Sigmoid colon (tissue), 7 donors: Measurements from ENCODE around the gene PLCH2. TPM values are rescaled to one million over a fixed set of nuclear protein-coding genes. Genes with fewer than 3 reads are reported as not detected.

Source experiments
- DNase-seq: peaks from one replicate; pipeline ENCODE4 v3.0.0-alpha.2; 2019
- H3K27ac ChIP-seq, 4 donors: fragments of 200-600 bp; sonication (generic); one replicate each; pipeline ENCODE4 v1.5.1; 2016 to 2019; ENCODE audit warnings: mild to moderate bottlenecking in 1 of 4
- H3K27me3 ChIP-seq, 3 donors: fragments of 200-600 bp; sonication (generic); one replicate each; pipeline ENCODE4 v1.5.1; 2019; ENCODE audit warnings: mild to moderate bottlenecking in 1 of 3
- H3K36me3 ChIP-seq, 4 donors: fragments of 200-600 bp; sonication (generic); one replicate each; pipeline ENCODE4 v1.5.1; 2016 to 2019
- H3K4me1 ChIP-seq, 4 donors: fragments of 200-600 bp; sonication (generic); one replicate each; pipeline ENCODE4 v1.5.1; 2017 to 2019
- H3K4me3 ChIP-seq, 4 donors: fragments of 200-600 bp; sonication (generic); one replicate each; pipeline ENCODE4 v1.5.1; 2017 to 2019; ENCODE audit warnings: mild to moderate bottlenecking in 2 of 4, moderate library complexity in 1 of 4
- H3K9me3 ChIP-seq, 4 donors: fragments of 200-600 bp in 3 of 4; sonication (generic) in 3 of 4; one replicate each; pipeline versions ENCODE4 v1.5.1 to v1.6.1; 2013 to 2019
- CTCF ChIP-seq, 4 experiments: fragments of 450-650 bp in 3 of 4; fragments of 200-600 bp in 1 of 4; IDR thresholded peaks; one replicate each; pipeline ENCODE4 v1.5.1; 2016 to 2019; ENCODE audit warnings: antibody characterized with exemption in 4 of 4, mild to moderate bottlenecking in 3 of 4, moderate library complexity in 2 of 4
- EP300 ChIP-seq, 4 donors: sonication (generic); formaldehyde crosslinking; IDR thresholded peaks; one replicate each; pipeline ENCODE4 v1.6.1; 2017; ENCODE audit warnings: antibody characterized with exemption in 4 of 4
- POLR2A ChIP-seq, 2 donors: fragments of 450-650 bp; IDR thresholded peaks; one replicate each; pipeline ENCODE4 v1.6.1; 2016; ENCODE audit warnings: antibody characterized with exemption in 2 of 2, mild to moderate bottlenecking in 2 of 2, moderate library complexity in 2 of 2
- POLR2AphosphoS5 ChIP-seq, 4 donors: sonication (generic); formaldehyde crosslinking; IDR thresholded peaks; one replicate each; pipeline ENCODE4 v1.6.1; 2017; ENCODE audit warnings: antibody characterized with exemption in 4 of 4
- WGBS, 2 donors: extraction: QIAGEN DNeasy Blood & Tissue Kit; methylation state at CpG; one replicate each; pipeline ENCODE4 v1.1.7; 2013; 5-methylcytosine and 5-hydroxymethylcytosine counted together
- intact Hi-C: fragments of 100-400 bp; cut with DNase I; formaldehyde crosslinking; loops from one replicate; pipeline ENCODE4 v1.15.1; 2023
- polyA plus RNA-seq, 3 donors: library from polyadenylated mRNA; stranded (reverse); fragments of 200-250 nt; gene quantifications; one replicate each; pipeline ENCODE4 v1.2.3, GENCODE V29; 2013
- total RNA-seq, 4 donors: library from RNA; depleted of rRNA; stranded (reverse); fragments of >200 nt; gene quantifications; one replicate each; pipeline ENCODE4 v1.1.0, GENCODE V29; 2016
- donor health status: healthy with polysubstance abuse.
- donor health status: Bipolar disorder and iron deficiency.
- donor health status: healthy.

PLCH2 gene
- total and polyA plus RNA-seq, 7 donors, result 0.54 to 3.8 (median 1.1) TPM; not detected in 2

- intact Hi-C loops, result no loop called here
- H3K4me1 ChIP-seq, result no peaks in the 10 kb centered on the region
- DNase-seq, result no peak
- no peaks in the 10 kb centered on the region for H3K9me3 ChIP-seq
- no peaks in the 10 kb centered on the region for H3K36me3 ChIP-seq
- peaks cover 0 to 6% (median 0%) of the 10 kb centered on the region in 3 donors for H3K27me3 ChIP-seq
- no peak overlapping the region for H3K4me3 ChIP-seq
- WGBS, 2 donors, result 80 to 87% methylated on average over 11 of the region's 11 CpGs
- TF ChIP-seq CTCF (IDR thresholded peaks at IDR 0.05) (no peak), POLR2A (IDR thresholded peaks at IDR 0.05) (no peak), POLR2AphosphoS5 (IDR thresholded peaks at IDR 0.05) (no peak), EP300 (IDR thresholded peaks at IDR 0.05) (no peak)
- no peak overlapping the region for H3K27ac ChIP-seq
These were observed 6.5 kb downstream of the PLCH2 start for GRCh38 chr1:2482588-2482987.

GRCh38 chr1:2483026-2483425 is 6.9 kb downstream of the PLCH2 start:
- peaks cover 0 to 2% (median 0%) of the 10 kb centered on the region in 3 donors for H3K27me3 ChIP-seq
- intact Hi-C loops, result no loop called here
- H3K4me1 ChIP-seq, result no peaks in the 10 kb centered on the region
- no peaks in the 10 kb centered on the region for H3K36me3 ChIP-seq
- TF ChIP-seq CTCF (IDR thresholded peaks at IDR 0.05) (no peak), POLR2A (IDR thresholded peaks at IDR 0.05) (no peak), EP300 (IDR thresholded peaks at IDR 0.05) (no peak), POLR2AphosphoS5 (IDR thresholded peaks at IDR 0.05) (no peak)
- no peak overlapping the region for H3K4me3 ChIP-seq
- no peaks in the 10 kb centered on the region for H3K9me3 ChIP-seq
- WGBS, 2 donors, result 86% methylated on average over 13 of the region's 13 CpGs
- no peak overlapping the region for H3K27ac ChIP-seq
- DNase-seq, result no peak

GRCh38 chr1:2483970-2484369 is 7.9 kb downstream of the PLCH2 start:
- no peak for DNase-seq
- Histone ChIP-seq H3K4me3 (no peak overlapping the region), H3K27me3 (no peaks in the 10 kb centered on the region), H3K4me1 (no peaks in the 10 kb centered on the region), H3K36me3 (no peaks in the 10 kb centered on the region), H3K27ac (no peak overlapping the region), H3K9me3 (peaks cover 0 to 2% (median 0%) of the 10 kb centered on the region in 4 donors)
- no peak for TF ChIP-seq CTCF (IDR thresholded peaks at IDR 0.05)
- TF ChIP-seq EP300 (IDR thresholded peaks at IDR 0.05), result no peak
- 77 to 87% methylated on average over 16 of the region's 16 CpGs for WGBS, 2 donors
- intact Hi-C loops, result no loop called here

- no peak overlapping the region for H3K27ac ChIP-seq
- DNase-seq, result no peak
- H3K4me3 ChIP-seq, result no peak overlapping the region
- intact Hi-C loops, result no loop called here
- H3K9me3 ChIP-seq, result peaks cover 0 to 5% (median 0%) of the 10 kb centered on the region in 4 donors
- H3K36me3 ChIP-seq, result no peaks in the 10 kb centered on the region
- no peak for TF ChIP-seq POLR2A (IDR thresholded peaks at IDR 0.05)
- no peak for TF ChIP-seq POLR2AphosphoS5 (IDR thresholded peaks at IDR 0.05)
- TF ChIP-seq EP300 (IDR thresholded peaks at IDR 0.05), result no peak
- no peak for TF ChIP-seq CTCF (IDR thresholded peaks at IDR 0.05)
- 86 to 91% methylated on average over 4 of the region's 4 CpGs for WGBS, 2 donors
- no peaks in the 10 kb centered on the region for H3K4me1 ChIP-seq
- peaks cover 0 to 8% (median 0%) of the 10 kb centered on the region in 3 donors for H3K27me3 ChIP-seq
These were observed 10.0 kb downstream of the PLCH2 start for GRCh38 chr1:2486041-2486440.

- intact Hi-C loops, result no loop called here
- TF ChIP-seq CTCF (IDR thresholded peaks at IDR 0.05) (no peak), POLR2AphosphoS5 (IDR thresholded peaks at IDR 0.05) (no peak), EP300 (IDR thresholded peaks at IDR 0.05) (no peak), POLR2A (IDR thresholded peaks at IDR 0.05) (no peak)
- Histone ChIP-seq H3K27me3 (peaks cover 0 to 11% (median 0%) of the 10 kb centered on the region in 3 donors), H3K4me3 (no peak overlapping the region), H3K4me1 (no peaks in the 10 kb centered on the region), H3K36me3 (no peaks in the 10 kb centered on the region), H3K9me3 (peaks cover 0 to 5% (median 0%) of the 10 kb centered on the region in 4 donors), H3K27ac (no peak overlapping the region)
- no peak for DNase-seq
- 90 to 91% methylated on average over 9 of the region's 9 CpGs for whole genome bisulfite sequencing, 2 donors
These were observed 10.5 kb downstream of the PLCH2 start for GRCh38 chr1:2486558-2486957.
